ENCODE measurements around the gene FAM20C. TPM values are rescaled to one million over a fixed set of nuclear protein-coding genes. Genes with fewer than 3 reads are reported as not detected.

FAM20C gene
- total RNA-seq, 1 donor from 2014 or later: 10.0 TPM

GRCh38 chr7:186516-187113, 5.8 kb upstream of the FAM20C start:
- no peak overlapping the region for H3K27ac ChIP-seq (ENCODE audit: low read depth, low read length)
- H4K20me1 ChIP-seq (ENCODE audit: insufficient read depth, low read length): no peaks in the 10 kb centered on the region
- H3K9me3 Mint-ChIP-seq (ENCODE audit: unreplicated experiment): peaks cover 3% of the 10 kb centered on the region
- H3K4me3 ChIP-seq (ENCODE audit: insufficient read depth, low read depth, low read length): no peak overlapping the region
- H3K9ac ChIP-seq (ENCODE audit: low read length): no peak overlapping the region
- no peak for DNase-seq (ENCODE audit: low read depth)
- H3K36me3 ChIP-seq (ENCODE audit: insufficient read depth, low read length): no peaks in the 10 kb centered on the region
- H3K4me1 ChIP-seq (ENCODE audit: insufficient read depth, low read length): peaks cover 9% of the 10 kb centered on the region
- no peak overlapping the region for H2AFZ ChIP-seq (ENCODE audit: low read depth, low read length)
- no peak overlapping the region for H3K4me3 Mint-ChIP-seq (ENCODE audit: unreplicated experiment)
- peaks cover 4% of the 10 kb centered on the region for H3K79me2 ChIP-seq (ENCODE audit: insufficient read depth, low read length)
- no peak for TF ChIP-seq EZH2 (IDR thresholded peaks at IDR 0.05; ENCODE audit: insufficient read depth, low read length)
- TF ChIP-seq, protein P1, sequence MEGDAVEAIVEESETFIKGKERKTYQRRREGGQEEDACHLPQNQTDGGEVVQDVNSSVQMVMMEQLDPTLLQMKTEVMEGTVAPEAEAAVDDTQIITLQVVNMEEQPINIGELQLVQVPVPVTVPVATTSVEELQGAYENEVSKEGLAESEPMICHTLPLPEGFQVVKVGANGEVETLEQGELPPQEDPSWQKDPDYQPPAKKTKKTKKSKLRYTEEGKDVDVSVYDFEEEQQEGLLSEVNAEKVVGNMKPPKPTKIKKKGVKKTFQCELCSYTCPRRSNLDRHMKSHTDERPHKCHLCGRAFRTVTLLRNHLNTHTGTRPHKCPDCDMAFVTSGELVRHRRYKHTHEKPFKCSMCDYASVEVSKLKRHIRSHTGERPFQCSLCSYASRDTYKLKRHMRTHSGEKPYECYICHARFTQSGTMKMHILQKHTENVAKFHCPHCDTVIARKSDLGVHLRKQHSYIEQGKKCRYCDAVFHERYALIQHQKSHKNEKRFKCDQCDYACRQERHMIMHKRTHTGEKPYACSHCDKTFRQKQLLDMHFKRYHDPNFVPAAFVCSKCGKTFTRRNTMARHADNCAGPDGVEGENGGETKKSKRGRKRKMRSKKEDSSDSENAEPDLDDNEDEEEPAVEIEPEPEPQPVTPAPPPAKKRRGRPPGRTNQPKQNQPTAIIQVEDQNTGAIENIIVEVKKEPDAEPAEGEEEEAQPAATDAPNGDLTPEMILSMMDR (IDR thresholded peaks at IDR 0.05; ENCODE audit: insufficient read depth, low read depth, low read length): no peak
- no peaks in the 10 kb centered on the region for H3K36me3 Mint-ChIP-seq (ENCODE audit: low read depth, unreplicated experiment)
- H3K4me2 ChIP-seq (ENCODE audit: low read length): no peak overlapping the region
- H3K27me3 Mint-ChIP-seq (ENCODE audit: low read depth, unreplicated experiment): peaks cover 58% of the 10 kb centered on the region
- H3K27me3 ChIP-seq (ENCODE audit: insufficient read depth, low read length): no peaks in the 10 kb centered on the region
- H3K9me3 ChIP-seq (ENCODE audit: insufficient read depth, low read depth, low read length): no peaks in the 10 kb centered on the region
- peaks cover 2% of the 10 kb centered on the region for H3K4me1 Mint-ChIP-seq (ENCODE audit: low read depth, unreplicated experiment)
- H3K27ac Mint-ChIP-seq (ENCODE audit: unreplicated experiment): no peak overlapping the region
- FAIRE-seq: no peak

DNA sequence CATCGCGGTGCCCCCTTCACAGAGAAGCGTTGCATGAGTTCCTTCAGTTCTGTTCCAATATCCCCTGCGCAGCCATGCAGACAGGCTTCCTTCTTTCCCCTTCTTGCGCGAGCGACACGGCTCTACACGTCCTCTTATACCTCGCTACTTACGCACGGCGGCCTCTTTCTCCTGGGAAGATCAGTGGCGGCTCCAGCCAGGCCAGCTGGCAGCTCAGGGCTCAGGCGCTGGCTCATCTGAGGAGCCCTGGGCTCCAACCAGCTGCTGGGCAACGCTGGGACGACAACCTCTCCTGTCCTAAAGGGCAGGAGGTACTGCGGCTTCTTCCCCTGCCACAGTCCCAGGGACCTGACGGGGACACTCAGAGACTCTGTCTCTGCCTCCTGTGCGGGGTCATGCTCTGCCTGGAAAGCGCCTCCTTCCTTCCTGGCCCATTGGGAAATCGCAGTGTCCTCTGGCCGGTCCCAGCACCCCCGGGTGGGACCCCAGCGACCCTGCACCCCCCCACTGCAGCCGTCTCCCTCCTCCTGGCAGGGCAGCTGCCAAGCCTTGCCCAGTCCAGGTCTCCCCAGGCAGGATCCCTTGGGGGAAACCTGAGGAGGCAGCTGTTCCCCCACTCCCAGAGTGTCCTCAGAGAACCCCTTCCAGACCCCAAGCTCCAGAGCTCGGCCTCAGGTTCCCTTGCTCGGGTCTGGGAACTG, 5.0 kb upstream of the FAM20C start:
- TF ChIP-seq, protein P1 (IDR thresholded peaks at IDR 0.05; ENCODE audit: insufficient read depth, low read depth, low read length): no peak
- TF ChIP-seq EZH2 (IDR thresholded peaks at IDR 0.05; ENCODE audit: insufficient read depth, low read length): no peak
- Mint-ChIP-seq H3K27me3 (ENCODE audit: low read depth, unreplicated experiment) (peaks cover 56% of the 10 kb centered on the region), H3K4me3 (ENCODE audit: unreplicated experiment) (no peak overlapping the region), H3K9me3 (ENCODE audit: unreplicated experiment) (peaks cover 3% of the 10 kb centered on the region), H3K27ac (ENCODE audit: unreplicated experiment) (no peak overlapping the region), H3K4me1 (ENCODE audit: low read depth, unreplicated experiment) (peaks cover 3% of the 10 kb centered on the region), H3K36me3 (ENCODE audit: low read depth, unreplicated experiment) (no peaks in the 10 kb centered on the region)
- no peaks in the 10 kb centered on the region for H3K9me3 ChIP-seq (ENCODE audit: insufficient read depth, low read depth, low read length)
- no peak for DNase-seq (ENCODE audit: low read depth)
- H3K36me3 ChIP-seq (ENCODE audit: insufficient read depth, low read length): no peaks in the 10 kb centered on the region
- no peaks in the 10 kb centered on the region for H3K27me3 ChIP-seq (ENCODE audit: insufficient read depth, low read length)
- peaks cover 10% of the 10 kb centered on the region for H3K4me1 ChIP-seq (ENCODE audit: insufficient read depth, low read length)
- H3K9ac ChIP-seq (ENCODE audit: low read length): no peak overlapping the region
- H3K79me2 ChIP-seq (ENCODE audit: insufficient read depth, low read length): peaks cover 4% of the 10 kb centered on the region
- no peak for FAIRE-seq
- no peak overlapping the region for H3K4me3 ChIP-seq (ENCODE audit: insufficient read depth, low read depth, low read length)
- no peak overlapping the region for H3K27ac ChIP-seq (ENCODE audit: low read depth, low read length)
- H4K20me1 ChIP-seq (ENCODE audit: insufficient read depth, low read length): no peaks in the 10 kb centered on the region
- H2AFZ ChIP-seq (ENCODE audit: low read depth, low read length): no peak overlapping the region
- no peak overlapping the region for H3K4me2 ChIP-seq (ENCODE audit: low read length)

DNA sequence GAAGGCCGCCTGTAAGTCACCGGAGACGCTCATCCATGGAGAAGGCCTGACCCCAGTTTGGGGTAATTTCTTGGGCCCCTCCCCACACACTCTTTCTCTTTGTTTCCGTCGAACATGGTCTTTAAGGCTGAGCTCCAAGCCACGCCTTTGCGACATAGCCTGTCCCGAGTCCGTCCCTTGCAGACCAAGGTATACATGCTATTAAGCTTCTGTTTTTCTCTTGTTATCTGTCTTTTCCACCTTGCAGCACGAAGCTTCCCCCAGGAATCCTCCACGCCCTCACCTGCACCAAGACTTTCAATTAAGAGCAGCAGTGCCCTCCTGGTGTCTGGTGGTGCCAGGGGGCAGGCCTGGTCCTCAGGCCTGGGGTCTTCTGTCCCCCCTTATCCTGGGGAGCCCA, 4.2 kb upstream of the FAM20C start:
- Mint-ChIP-seq H3K27me3 (ENCODE audit: low read depth, unreplicated experiment) (peaks cover 51% of the 10 kb centered on the region), H3K4me1 (ENCODE audit: low read depth, unreplicated experiment) (peaks cover 3% of the 10 kb centered on the region), H3K27ac (ENCODE audit: unreplicated experiment) (no peak overlapping the region), H3K9me3 (ENCODE audit: unreplicated experiment) (peaks cover 3% of the 10 kb centered on the region), H3K4me3 (ENCODE audit: unreplicated experiment) (no peak overlapping the region), H3K36me3 (ENCODE audit: low read depth, unreplicated experiment) (no peaks in the 10 kb centered on the region)
- Histone ChIP-seq H3K9me3 (ENCODE audit: insufficient read depth, low read depth, low read length) (no peaks in the 10 kb centered on the region), H3K27me3 (ENCODE audit: insufficient read depth, low read length) (no peaks in the 10 kb centered on the region), H3K4me1 (ENCODE audit: insufficient read depth, low read length) (peaks cover 10% of the 10 kb centered on the region), H3K4me2 (ENCODE audit: low read length) (no peak overlapping the region), H3K27ac (ENCODE audit: low read depth, low read length) (no peak overlapping the region), H3K9ac (ENCODE audit: low read length) (no peak overlapping the region), H2AFZ (ENCODE audit: low read depth, low read length) (no peak overlapping the region), H3K36me3 (ENCODE audit: insufficient read depth, low read length) (no peaks in the 10 kb centered on the region), H4K20me1 (ENCODE audit: insufficient read depth, low read length) (peaks cover 3% of the 10 kb centered on the region), H3K79me2 (ENCODE audit: insufficient read depth, low read length) (peaks cover 8% of the 10 kb centered on the region), H3K4me3 (ENCODE audit: insufficient read depth, low read depth, low read length) (no peak overlapping the region)
- no peak for DNase-seq (ENCODE audit: low read depth)
- FAIRE-seq: no peak
- no peak for TF ChIP-seq EZH2 (IDR thresholded peaks at IDR 0.05; ENCODE audit: insufficient read depth, low read length)
- TF ChIP-seq, protein P1 (IDR thresholded peaks at IDR 0.05; ENCODE audit: insufficient read depth, low read depth, low read length): no peak

All from astrocyte (in vitro differentiated cells and primary cell).